GM19351 (cell line): ENCODE data around the gene ATP6V0E2.
A peak's percentile ranks its signal among the peaks of the same experiment; 100 is the strongest.

ENCODE experiments used
- ATAC-seq: cut with Tn5 transposase; IDR thresholded peaks from one replicate; pipeline ENCODE4 v1.9.1; 2021; ENCODE audit warnings: mild to moderate bottlenecking, moderate library complexity; ENCODE audit not compliant: unreplicated experiment

ATP6V0E2 gene

GRCh38 chr7:149861728-149862045 is 12.1 kb upstream of the ATP6V0E2 start:
- ATAC-seq = no peak

GRCh38 chr7:149862156-149862555 is 11.6 kb upstream of the ATP6V0E2 start:
- no peak for ATAC-seq

- ATAC-seq = no peak
Measured at GRCh38 chr7:149863500-149863899, 10.3 kb upstream of the ATP6V0E2 start.

GRCh38 chr7:149864023-149864422 is 9.7 kb upstream of the ATP6V0E2 start:
- no peak for ATAC-seq

- ATAC-seq = no peak
Measured at GRCh38 chr7:149864751-149865150, 9.0 kb upstream of the ATP6V0E2 start.

- ATAC-seq = no peak
Measured at GRCh38 chr7:149865437-149865836, 8.3 kb upstream of the ATP6V0E2 start.

GRCh38 chr7:149866139-149866778 is 7.5 kb upstream of the ATP6V0E2 start:
- no peak for ATAC-seq

- no peak for ATAC-seq
Measured at GRCh38 chr7:149866779-149867447, 6.9 kb upstream of the ATP6V0E2 start.

- ATAC-seq = no peak
Measured at GRCh38 chr7:149867762-149868622, 5.8 kb upstream of the ATP6V0E2 start.

GRCh38 chr7:149868623-149869290 is 5.0 kb upstream of the ATP6V0E2 start:
- no peak for ATAC-seq

GRCh38 chr7:149869291-149869650 is 4.5 kb upstream of the ATP6V0E2 start:
- ATAC-seq = no peak

- no peak for ATAC-seq
Measured at GRCh38 chr7:149869867-149870266, 3.9 kb upstream of the ATP6V0E2 start.

- ATAC-seq = no peak
Measured at GRCh38 chr7:149870274-149870673, 3.5 kb upstream of the ATP6V0E2 start.

- no peak for ATAC-seq
Measured at GRCh38 chr7:149870701-149871483, 2.9 kb upstream of the ATP6V0E2 start.

GRCh38 chr7:149871576-149871975 is 2.2 kb upstream of the ATP6V0E2 start:
- ATAC-seq = no peak

GRCh38 chr7:149872419-149873073 is 1.2 kb upstream of the ATP6V0E2 start:
- no peak for ATAC-seq

- peak; percentile 18 for ATAC-seq
Measured at GRCh38 chr7:149873970-149874643, 338 bp downstream of the ATP6V0E2 start.

GRCh38 chr7:149874644-149875028 is 867 bp downstream of the ATP6V0E2 start:
- ATAC-seq = no peak

GRCh38 chr7:149875396-149875795 is 1.6 kb downstream of the ATP6V0E2 start:
- no peak for ATAC-seq
